ENCODE measurements around the gene OR2K2.
"Not testable (repeated sequence)": the region's sequence is repeated elsewhere in the genome, so short reads cannot be mapped to it uniquely, and the experiment has no call there.

The OR2K2 gene

DNA sequence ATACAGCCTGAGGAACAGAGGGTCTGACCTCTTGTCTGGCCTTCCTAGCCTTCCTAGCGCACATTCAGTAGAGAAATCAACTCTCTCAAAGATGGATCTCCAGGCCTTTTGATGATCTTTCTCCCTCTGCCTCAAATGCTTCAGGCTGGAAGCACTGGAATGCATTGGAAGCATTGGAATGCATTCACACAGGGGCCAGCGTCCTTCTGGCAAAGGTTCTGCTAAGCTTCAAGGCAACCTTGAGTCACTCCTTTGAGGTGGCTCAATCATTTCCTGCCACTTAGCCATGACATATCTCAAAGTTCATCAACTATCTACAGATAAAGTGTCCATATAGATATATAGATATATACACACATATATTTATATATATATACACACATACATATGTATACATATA is 42.9 kb downstream of the OR2K2 start:
- Histone ChIP-seq H3K79me2 (ENCODE audit: insufficient read depth, low read length) (no peaks in the 10 kb centered on the region), H3K4me2 (ENCODE audit: low read depth, low read length, poor library complexity, severe bottlenecking) (no peak overlapping the region), H2AFZ (ENCODE audit: low read depth, low read length, severe bottlenecking) (no peak overlapping the region), H3F3A (ENCODE audit: insufficient read depth) (no peaks in the 10 kb centered on the region), H3K9me2 (replicated peaks; ENCODE audit: insufficient read depth, low read length) (no peaks in the 10 kb centered on the region), H3K4me3 (ENCODE audit: insufficient read depth, low read length, poor library complexity, severe bottlenecking) (no peak overlapping the region), H4K20me1 (ENCODE audit: low read depth, low read length) (no peaks in the 10 kb centered on the region), H3K9me3 (ENCODE audit: insufficient read depth, low read length) (no peaks in the 10 kb centered on the region), H3K27ac (ENCODE audit: low read depth, low read length) (no peak overlapping the region), H3K36me3 (ENCODE audit: low read length) (no peaks in the 10 kb centered on the region), H3K27me3 (ENCODE audit: low read length) (no peaks in the 10 kb centered on the region), H3K9ac (ENCODE audit: low read length) (no peak overlapping the region)
- TF ChIP-seq, protein P1, sequence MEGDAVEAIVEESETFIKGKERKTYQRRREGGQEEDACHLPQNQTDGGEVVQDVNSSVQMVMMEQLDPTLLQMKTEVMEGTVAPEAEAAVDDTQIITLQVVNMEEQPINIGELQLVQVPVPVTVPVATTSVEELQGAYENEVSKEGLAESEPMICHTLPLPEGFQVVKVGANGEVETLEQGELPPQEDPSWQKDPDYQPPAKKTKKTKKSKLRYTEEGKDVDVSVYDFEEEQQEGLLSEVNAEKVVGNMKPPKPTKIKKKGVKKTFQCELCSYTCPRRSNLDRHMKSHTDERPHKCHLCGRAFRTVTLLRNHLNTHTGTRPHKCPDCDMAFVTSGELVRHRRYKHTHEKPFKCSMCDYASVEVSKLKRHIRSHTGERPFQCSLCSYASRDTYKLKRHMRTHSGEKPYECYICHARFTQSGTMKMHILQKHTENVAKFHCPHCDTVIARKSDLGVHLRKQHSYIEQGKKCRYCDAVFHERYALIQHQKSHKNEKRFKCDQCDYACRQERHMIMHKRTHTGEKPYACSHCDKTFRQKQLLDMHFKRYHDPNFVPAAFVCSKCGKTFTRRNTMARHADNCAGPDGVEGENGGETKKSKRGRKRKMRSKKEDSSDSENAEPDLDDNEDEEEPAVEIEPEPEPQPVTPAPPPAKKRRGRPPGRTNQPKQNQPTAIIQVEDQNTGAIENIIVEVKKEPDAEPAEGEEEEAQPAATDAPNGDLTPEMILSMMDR (IDR thresholded peaks at IDR 0.05; ENCODE audit: insufficient read depth, low read length, poor library complexity, severe bottlenecking): no peak
- no peak for TF ChIP-seq EZH2phosphoT487 (conservative IDR thresholded peaks at IDR 0.05; ENCODE audit: low read length)

DNA sequence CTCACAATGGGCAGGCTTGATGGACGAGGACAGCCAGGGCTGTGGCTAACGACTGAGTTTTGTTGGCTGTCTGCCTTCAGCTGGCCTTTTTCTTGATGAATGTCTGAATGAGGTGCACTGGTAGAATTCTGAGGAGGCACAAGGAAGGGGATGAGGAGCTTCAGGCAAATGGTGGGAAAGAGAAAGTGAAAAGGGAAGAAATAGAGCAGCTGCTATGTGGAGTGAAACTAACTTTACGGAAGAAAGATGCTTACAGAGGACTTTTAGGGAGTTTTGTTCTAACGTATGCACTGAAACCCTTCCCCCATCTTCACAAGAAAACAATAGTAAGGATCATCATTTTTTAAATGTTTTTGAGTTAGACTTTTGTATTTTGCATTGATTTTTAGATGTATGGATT is 45.3 kb downstream of the OR2K2 start:
- no peak for TF ChIP-seq EZH2phosphoT487 (conservative IDR thresholded peaks at IDR 0.05; ENCODE audit: low read length)
- TF ChIP-seq, protein P1 (IDR thresholded peaks at IDR 0.05; ENCODE audit: insufficient read depth, low read length, poor library complexity, severe bottlenecking): no peak
- Histone ChIP-seq H3K9me3 (ENCODE audit: insufficient read depth, low read length) (no peaks in the 10 kb centered on the region), H3K27me3 (ENCODE audit: low read length) (no peaks in the 10 kb centered on the region), H2AFZ (ENCODE audit: low read depth, low read length, severe bottlenecking) (no peak overlapping the region), H3K27ac (ENCODE audit: low read depth, low read length) (no peak overlapping the region), H3K4me3 (ENCODE audit: insufficient read depth, low read length, poor library complexity, severe bottlenecking) (no peak overlapping the region), H3K79me2 (ENCODE audit: insufficient read depth, low read length) (no peaks in the 10 kb centered on the region), H3F3A (ENCODE audit: insufficient read depth) (no peaks in the 10 kb centered on the region), H3K9me2 (replicated peaks; ENCODE audit: insufficient read depth, low read length) (no peaks in the 10 kb centered on the region), H3K4me2 (ENCODE audit: low read depth, low read length, poor library complexity, severe bottlenecking) (no peak overlapping the region), H3K9ac (ENCODE audit: low read length) (no peak overlapping the region), H4K20me1 (ENCODE audit: low read depth, low read length) (no peaks in the 10 kb centered on the region), H3K36me3 (ENCODE audit: low read length) (no peaks in the 10 kb centered on the region)

DNA sequence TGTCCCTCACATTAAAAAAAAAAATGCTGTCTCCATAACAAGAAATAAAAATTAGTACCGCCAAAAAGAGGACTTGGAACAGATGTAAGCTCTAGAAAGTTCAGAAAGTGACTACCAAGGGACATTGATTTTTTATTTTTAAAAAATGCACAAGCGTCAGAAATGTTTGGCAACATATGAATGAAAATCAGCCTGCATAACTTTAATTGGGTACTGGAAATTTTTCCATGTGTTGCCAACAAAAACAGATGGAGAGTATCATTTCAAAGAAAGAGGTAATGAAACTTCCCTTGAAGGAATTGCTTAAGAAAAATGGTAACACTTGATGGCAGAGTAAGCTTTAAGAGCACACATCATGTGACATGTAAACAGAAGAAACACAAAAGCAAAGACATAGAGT is 47.2 kb downstream of the OR2K2 start:
- Histone ChIP-seq H2AFZ (ENCODE audit: low read depth, low read length, severe bottlenecking) (no peak overlapping the region), H3K9me3 (ENCODE audit: insufficient read depth, low read length) (no peaks in the 10 kb centered on the region), H4K20me1 (ENCODE audit: low read depth, low read length) (no peaks in the 10 kb centered on the region), H3K27ac (ENCODE audit: low read depth, low read length) (no peak overlapping the region), H3K4me3 (ENCODE audit: insufficient read depth, low read length, poor library complexity, severe bottlenecking) (no peak overlapping the region), H3K9me2 (replicated peaks; ENCODE audit: insufficient read depth, low read length) (no peaks in the 10 kb centered on the region), H3K4me2 (ENCODE audit: low read depth, low read length, poor library complexity, severe bottlenecking) (no peak overlapping the region), H3K9ac (ENCODE audit: low read length) (no peak overlapping the region), H3K27me3 (ENCODE audit: low read length) (no peaks in the 10 kb centered on the region), H3K79me2 (ENCODE audit: insufficient read depth, low read length) (no peaks in the 10 kb centered on the region), H3K36me3 (ENCODE audit: low read length) (no peaks in the 10 kb centered on the region), H3F3A (ENCODE audit: insufficient read depth) (no peaks in the 10 kb centered on the region)
- no peak for TF ChIP-seq EZH2phosphoT487 (conservative IDR thresholded peaks at IDR 0.05; ENCODE audit: low read length)
- TF ChIP-seq, protein P1 (IDR thresholded peaks at IDR 0.05; ENCODE audit: insufficient read depth, low read length, poor library complexity, severe bottlenecking): no peak

DNA sequence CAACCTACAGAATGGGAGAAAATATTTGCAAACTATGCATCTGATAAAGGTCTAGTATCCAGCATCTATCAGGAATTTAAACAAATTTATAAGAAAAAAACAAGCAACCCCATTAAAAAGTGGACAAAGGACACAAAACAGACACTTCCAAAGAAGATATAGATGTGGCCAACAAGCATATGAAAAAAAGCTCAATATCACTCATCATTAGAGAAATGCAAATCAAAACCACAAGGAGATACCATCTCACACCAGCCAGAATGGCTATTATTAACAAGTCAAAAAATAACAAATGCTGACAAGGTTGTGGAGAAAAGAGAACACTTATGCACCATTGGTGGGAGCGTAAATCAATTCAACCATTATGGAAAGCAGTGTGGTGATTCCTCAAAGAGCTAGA is 49.2 kb downstream of the OR2K2 start:
- not testable (repeated sequence) for H3K79me2 ChIP-seq (ENCODE audit: insufficient read depth, low read length); H2AFZ ChIP-seq (ENCODE audit: low read depth, low read length, severe bottlenecking); H3K4me2 ChIP-seq (ENCODE audit: low read depth, low read length, poor library complexity, severe bottlenecking); H3K27me3 ChIP-seq (ENCODE audit: low read length); H3K36me3 ChIP-seq (ENCODE audit: low read length); H3K27ac ChIP-seq (ENCODE audit: low read depth, low read length); H3K9me2 ChIP-seq (replicated peaks; ENCODE audit: insufficient read depth, low read length); H3F3A ChIP-seq (ENCODE audit: insufficient read depth); H4K20me1 ChIP-seq (ENCODE audit: low read depth, low read length); H3K4me3 ChIP-seq (ENCODE audit: insufficient read depth, low read length, poor library complexity, severe bottlenecking); H3K9me3 ChIP-seq (ENCODE audit: insufficient read depth, low read length); H3K9ac ChIP-seq (ENCODE audit: low read length)

Data from SU-DHL-6 (cell line).